GM21526 (cell line): ENCODE results near the gene ENKUR.

ENCODE experiments used
- ATAC-seq: cut with Tn5 transposase; IDR thresholded peaks from one replicate; pipeline ENCODE4 v1.9.1; 2021; ENCODE audit warnings: moderate library complexity; ENCODE audit not compliant: unreplicated experiment, low FRiP score

The ENKUR gene

GRCh38 chr10:25015828-25016375 is at the start of gene ENKUR:
Gene ENKUR, minus strand, starts transcription at chr10:25016158. Its CDS starts 222 bp downstream, at chr10:25015936.
- peak; percentile 68 for ATAC-seq

DNA sequence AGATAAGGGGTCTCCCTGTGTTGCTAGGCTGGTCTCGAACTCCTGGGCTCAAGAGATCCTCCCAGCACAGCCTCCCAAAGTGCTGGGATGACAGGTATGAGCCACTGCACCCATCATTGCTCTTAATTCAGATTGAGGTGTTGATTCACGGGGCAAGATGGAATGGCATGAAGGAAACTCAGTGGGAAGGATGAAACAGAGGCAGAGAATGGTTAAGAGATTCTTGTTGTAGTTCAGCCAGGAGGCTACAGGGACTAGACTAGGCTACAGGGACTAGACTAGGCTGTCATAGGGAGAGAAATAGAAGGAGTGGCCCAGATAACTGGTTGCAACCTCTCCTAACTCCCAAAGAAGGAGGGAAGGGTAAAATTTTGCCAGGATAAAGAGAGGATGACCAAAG is 48.4 kb upstream of the ENKUR start:
- no peak for ATAC-seq

DNA sequence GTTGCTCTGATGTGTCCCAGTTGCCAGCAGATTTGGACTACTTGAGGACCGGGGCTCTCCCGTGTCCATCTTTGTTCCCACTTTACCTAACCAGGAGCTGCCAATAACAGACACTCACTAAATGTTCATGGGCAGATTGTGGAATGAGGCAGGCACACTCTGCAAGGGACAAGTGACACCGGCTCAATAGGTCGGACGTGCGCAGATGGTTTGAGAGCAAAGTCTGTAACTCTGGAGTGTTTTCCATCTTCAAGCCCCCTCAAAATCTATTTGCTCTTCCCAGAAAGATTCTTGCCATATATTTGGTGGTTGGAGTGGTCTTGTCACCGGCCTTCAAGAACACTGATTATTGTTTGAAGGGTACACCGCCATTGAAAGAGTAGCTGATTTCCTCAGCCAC is 47.7 kb upstream of the ENKUR start:
- no peak for ATAC-seq

DNA sequence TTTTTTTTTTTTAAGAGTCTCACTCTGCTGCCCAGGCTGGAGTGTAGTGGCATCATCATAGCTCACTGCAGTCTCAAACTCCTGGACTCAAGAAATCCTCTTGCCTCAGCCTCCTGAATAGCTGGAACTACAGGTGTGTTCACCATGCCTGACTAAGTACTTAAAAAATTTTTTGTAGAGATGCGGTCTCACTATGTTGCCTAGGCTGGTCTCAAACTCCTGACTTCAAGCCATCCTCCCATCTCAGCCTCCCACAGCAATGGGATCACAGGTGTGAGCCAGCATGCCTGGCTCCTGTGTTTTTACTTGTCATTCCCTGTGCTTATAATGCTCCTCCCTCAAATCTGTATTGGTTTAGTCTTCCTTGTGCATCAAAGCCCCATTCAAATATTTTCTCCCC is 47.2 kb upstream of the ENKUR start:
- ATAC-seq, result no peak

DNA sequence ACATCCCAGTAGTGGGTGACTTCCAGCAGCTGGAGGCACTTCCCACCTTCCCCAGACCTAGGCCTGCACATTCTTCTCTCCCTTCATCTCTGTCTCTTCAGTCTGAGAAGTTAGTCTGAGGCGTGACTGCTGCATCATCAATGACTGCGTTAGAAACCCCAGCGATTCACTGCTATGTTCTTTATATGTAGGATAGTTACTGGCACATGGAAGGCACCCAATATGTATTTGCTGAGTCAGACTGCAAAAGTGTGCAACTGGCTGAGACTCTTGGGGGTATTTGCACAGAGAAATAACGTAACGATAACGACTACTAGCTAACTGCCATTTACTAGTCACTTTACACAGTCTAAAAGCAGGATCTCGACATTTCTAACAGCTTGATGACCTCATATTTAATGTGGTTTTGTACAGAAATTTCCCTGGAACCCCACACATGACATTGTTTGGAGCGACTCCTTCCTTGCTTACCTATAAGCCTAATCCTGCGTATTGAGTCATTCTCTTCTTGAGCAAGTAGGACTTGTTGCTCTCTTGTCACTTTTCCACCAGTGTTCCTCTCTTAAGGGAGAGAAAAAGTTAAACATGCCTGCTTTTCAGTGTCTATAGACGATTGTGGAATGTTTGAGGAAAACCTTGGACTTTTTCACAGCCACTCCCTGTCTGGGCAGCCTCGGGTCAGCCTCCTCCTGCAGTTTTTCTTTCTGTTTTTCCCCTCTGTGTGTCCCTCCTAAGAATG is 45.9 kb upstream of the ENKUR start:
- no peak for ATAC-seq

GRCh38 chr10:25061125-25061524 is 45.2 kb upstream of the ENKUR start:
- no peak for ATAC-seq

- ATAC-seq, result no peak
Measured at GRCh38 chr10:25059990-25060389, 44.0 kb upstream of the ENKUR start.

- no peak for ATAC-seq
Measured at GRCh38 chr10:25057886-25058285, 41.9 kb upstream of the ENKUR start.

DNA sequence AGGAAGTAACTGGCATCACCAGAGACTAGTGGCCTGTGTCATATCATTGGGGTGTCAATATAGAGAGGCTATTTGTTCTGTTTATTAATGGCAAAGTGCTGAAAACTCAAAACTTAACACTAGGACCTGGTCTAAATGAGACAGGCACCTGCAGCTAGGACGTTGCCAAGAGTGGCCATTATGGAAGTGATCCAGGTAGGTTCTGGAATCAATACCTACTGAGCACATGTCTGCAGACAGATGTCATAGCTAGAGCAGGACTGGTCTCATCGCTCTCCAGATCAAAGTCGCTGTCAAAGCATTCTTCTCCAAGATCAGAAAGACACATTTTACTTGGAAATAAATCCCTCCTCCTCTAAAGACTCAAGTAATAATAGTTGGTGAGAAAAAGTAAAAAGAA is 40.8 kb upstream of the ENKUR start:
- no peak for ATAC-seq

DNA sequence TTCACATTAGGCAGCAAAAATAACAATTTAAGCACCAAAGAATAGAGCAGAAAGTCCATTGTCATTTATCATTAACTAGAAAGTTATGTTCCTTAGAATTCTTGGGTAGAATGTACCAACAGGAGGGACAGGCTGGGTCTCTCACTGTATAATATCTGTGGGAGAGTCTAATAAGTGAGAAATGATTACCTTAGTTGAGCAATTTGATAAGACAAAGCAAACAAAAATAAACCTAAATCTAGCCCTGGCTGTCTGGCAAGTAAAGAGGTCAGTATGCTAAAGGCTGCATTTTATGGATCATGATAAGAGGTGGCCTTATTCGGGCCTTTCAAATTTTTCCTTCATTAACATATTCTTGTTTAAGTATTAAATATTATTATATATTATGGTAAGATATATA is 36.1 kb upstream of the ENKUR start:
- no peak for ATAC-seq

GRCh38 chr10:25050402-25050801 is 34.4 kb upstream of the ENKUR start:
- ATAC-seq, result no peak

GRCh38 chr10:25049966-25050365 is 34.0 kb upstream of the ENKUR start:
- ATAC-seq, result no peak

- no peak for ATAC-seq
Measured at GRCh38 chr10:25048450-25048849, 32.5 kb upstream of the ENKUR start.

DNA sequence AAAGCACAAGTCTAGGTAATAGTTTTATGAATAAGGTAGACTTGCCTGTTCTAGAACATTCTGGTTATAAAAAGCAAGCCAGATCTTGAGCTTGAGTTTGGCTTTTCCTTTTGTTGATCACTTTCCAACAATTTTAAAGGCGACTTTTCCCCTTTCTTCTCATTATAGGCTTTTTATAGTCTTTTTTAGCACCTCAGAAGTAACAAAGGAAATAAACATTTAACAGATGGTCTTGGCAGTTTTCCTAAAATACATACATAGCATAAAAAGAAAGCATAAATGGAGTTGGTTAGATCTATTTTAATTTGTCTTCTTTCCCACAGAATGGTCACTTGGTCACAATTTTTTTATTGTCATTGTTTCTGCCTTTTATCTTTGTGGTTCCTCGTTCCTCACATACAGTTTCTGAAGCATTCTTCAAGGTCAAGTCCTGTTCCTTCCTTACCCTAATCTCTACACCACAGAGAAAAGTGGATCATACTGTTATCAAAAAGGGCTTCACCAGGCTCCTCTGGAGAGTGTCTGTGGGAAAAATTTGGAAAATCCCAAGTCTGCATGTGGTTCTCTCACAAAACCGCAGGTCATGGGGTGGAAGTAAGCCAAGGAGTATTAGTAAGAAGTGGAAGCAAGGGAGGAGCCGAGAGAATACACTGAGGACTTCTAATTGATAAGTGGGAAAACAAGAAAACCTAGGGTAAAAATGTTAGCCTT is 31.8 kb upstream of the ENKUR start:
- no peak for ATAC-seq

DNA sequence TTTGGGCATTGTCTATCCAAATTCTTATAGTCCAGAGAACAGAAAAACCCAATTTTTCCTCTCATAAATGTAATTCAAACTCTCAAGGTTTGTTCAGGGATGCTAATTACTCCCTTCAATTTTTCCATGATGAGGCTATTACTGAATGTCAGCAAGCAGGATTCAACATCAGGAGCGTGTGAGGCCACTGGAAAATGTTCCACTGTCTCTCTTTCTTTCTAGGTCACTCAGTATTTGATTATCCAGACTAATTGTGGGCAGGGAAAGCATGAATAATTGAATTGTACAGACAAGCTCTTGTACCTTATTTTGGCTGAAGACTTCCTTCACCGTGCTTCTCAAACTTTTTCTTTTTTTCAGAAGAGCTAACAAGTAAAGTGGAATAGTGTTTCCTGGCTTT is 31.1 kb upstream of the ENKUR start:
- no peak for ATAC-seq

DNA sequence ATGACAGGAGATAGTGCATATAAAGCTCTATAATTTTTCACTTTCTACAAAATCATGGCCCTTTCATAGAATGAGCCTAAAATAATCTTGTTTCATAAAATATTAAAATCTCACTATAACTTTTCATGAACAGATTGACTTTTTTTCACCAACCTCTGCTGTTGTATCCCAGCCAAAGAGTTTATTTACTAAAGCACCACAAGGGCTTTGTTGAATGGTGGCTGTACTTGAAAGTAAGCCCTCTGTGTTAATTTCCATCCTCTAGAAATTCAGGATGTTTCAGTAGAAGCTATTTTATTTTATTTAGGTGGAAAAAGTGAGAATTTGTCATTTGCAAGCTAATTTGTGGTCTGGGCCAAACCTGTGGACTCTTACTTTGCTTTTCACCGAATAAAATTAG is 30.7 kb upstream of the ENKUR start:
- ATAC-seq, result no peak

- ATAC-seq, result no peak
Measured at GRCh38 chr10:25039531-25039930, 23.6 kb upstream of the ENKUR start.

GRCh38 chr10:25038325-25038724 is 22.4 kb upstream of the ENKUR start:
- ATAC-seq, result no peak

DNA sequence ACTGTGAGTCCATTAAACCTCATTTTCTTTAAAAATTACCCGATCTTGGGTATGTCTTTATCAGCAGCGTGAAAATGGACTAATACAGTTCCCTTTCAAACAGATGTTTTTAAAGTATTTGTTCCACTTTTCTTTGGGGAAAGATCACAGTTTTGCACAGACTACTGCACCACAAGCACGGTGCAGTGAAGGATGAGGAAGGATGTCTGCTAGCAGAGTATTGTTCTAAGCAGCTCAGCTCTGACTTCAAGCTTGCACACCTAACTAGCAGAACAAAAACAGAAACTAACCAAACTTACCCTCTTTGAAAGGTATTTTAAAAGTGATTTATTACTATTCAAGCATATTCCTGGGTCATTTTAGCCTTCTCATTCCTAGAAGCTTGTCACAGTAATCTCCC is 20.4 kb upstream of the ENKUR start:
- ATAC-seq, result no peak

DNA sequence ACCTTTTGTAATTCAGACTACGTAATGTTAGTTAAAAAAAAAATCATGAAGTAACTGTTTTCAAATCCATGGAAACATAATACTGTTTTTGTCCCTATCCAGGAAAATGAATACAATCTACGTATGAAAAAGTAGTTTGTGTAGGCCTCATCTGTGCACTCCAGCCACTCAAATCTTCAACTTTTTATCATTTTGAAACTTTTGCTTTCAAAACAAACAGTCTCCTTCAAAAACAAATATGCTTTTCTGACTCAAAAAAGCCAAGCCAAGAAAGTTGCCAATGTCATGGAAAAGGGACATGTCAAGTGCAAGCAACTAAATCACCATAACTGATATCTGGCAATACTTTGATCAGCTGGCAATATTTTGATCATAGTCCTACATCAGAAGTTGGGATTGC is 13.6 kb upstream of the ENKUR start:
- no peak for ATAC-seq

DNA sequence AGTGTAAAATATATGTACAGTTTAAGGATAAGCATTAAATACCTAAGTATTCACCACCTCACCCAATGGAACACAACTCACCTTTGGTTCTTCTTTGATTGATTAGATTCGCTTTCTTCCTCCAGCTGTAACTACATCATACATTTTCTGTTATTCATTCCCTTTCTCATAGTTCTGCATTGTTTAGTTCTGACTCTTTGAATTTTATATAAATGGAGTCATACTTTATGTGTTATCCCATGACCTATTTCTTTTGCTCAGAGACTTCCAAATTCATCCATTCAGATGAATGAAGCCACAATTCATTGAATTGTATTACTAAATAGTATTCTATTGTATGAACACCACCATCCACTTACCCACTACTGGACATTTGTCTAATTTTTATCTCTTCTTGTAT is 12.8 kb upstream of the ENKUR start:
- ATAC-seq, result no peak

DNA sequence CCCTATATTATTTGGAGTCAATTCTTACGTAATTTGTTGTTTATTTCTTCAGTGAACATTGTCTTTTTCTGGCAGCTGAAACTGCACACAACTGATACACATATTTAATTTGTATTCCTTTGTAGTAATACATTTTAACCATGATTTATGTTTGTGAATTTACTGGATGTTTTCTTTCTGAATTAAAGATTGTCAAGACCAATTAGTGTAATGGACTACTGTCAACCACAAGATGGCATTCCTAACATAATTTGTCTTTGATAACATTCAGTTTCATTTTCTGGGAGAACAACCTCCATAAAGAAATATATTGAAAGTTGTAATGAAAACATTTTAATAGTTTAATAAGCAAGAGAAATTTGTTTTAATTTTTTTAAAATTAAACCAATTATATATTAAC is 10.5 kb upstream of the ENKUR start:
- ATAC-seq, result no peak
